ENCODE measurements around the gene RWDD4.

DNA sequence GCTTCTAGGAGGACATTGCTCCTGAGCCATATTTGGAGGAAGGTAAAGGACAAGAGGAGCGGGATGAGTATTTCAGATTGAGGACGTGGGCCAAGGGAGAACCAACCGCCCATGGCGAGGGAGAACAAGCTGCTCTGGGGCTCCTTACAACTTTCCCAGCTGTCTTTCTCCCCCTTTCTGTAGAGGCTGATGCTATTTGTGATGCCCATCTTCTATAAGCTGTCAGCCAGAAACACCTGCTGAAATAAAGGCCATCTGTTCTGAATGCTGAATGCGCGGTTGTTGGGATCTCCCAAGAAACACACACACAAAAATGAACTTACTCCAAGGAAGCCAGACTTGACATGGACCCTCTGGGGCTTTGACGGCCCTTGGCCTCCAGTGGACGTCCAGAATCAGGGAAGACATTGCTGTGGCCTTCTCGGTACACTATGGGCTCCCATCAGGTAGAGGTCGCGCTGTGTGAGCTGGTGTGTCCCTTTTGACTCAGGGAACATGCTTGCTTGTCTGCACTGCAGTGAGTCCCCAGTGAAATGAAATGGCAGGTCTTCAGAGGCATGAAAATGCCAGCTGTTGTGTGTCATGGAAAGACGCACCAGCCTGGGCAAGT lies 30.9 kb downstream of the RWDD4 start:
- TF ChIP-seq POLR2A (IDR thresholded peaks at IDR 0.05; ENCODE audit: low read depth, low read length) (no peak), POLR2AphosphoS5 (IDR thresholded peaks at IDR 0.05; ENCODE audit: low read depth, low read length) (no peak)
